ENCODE measurements around the gene DMD.

The DMD gene

GRCh38 chrX:33014949-33015348, 196.4 kb downstream of the DMD start:
- no peak for DNase-seq

- no peak for DNase-seq
Observed at GRCh38 chrX:33014086-33014485, 197.3 kb downstream of the DMD start.

GRCh38 chrX:33001107-33001506, 210.2 kb downstream of the DMD start:
- no peak for DNase-seq

GRCh38 chrX:32998776-32999175, 212.6 kb downstream of the DMD start:
- DNase-seq = no peak

- DNase-seq = no peak
Observed at GRCh38 chrX:32995427-32995826, 215.9 kb downstream of the DMD start.

GRCh38 chrX:32987142-32987541, 224.2 kb downstream of the DMD start:
- no peak for DNase-seq

GRCh38 chrX:32985544-32985943, 225.8 kb downstream of the DMD start:
- DNase-seq = no peak

- no peak for DNase-seq
Observed at GRCh38 chrX:32966821-32967355, 244.5 kb downstream of the DMD start.

GRCh38 chrX:32954125-32954524, 257.2 kb downstream of the DMD start:
- no peak for DNase-seq

- DNase-seq = no peak
Observed at GRCh38 chrX:32948130-32948529, 263.2 kb downstream of the DMD start.

GRCh38 chrX:32937043-32937442, 274.3 kb downstream of the DMD start:
- DNase-seq = no peak

GRCh38 chrX:32933548-32933947, 277.8 kb downstream of the DMD start:
- no peak for DNase-seq

- DNase-seq = no peak
Observed at GRCh38 chrX:32929040-32929439, 282.3 kb downstream of the DMD start.

- DNase-seq = no peak
Observed at GRCh38 chrX:32896088-32896487, 315.3 kb downstream of the DMD start.

- DNase-seq = no peak
Observed at GRCh38 chrX:32894679-32895078, 316.7 kb downstream of the DMD start.

GRCh38 chrX:32893751-32894150, 317.6 kb downstream of the DMD start:
- no peak for DNase-seq

- no peak for DNase-seq
Observed at GRCh38 chrX:32877592-32877991, 333.8 kb downstream of the DMD start.

GRCh38 chrX:32874839-32875238, 336.5 kb downstream of the DMD start:
- no peak for DNase-seq

- DNase-seq = no peak
Observed at GRCh38 chrX:32873786-32874185, 337.6 kb downstream of the DMD start.

GRCh38 chrX:32871636-32872035, 339.7 kb downstream of the DMD start:
- no peak for DNase-seq

- no peak for DNase-seq
Observed at GRCh38 chrX:32868524-32868895, 342.8 kb downstream of the DMD start.

GRCh38 chrX:32867781-32868523, 343.4 kb downstream of the DMD start:
- DNase-seq = no peak

GRCh38 chrX:32852203-32852602, 359.1 kb downstream of the DMD start:
- no peak for DNase-seq

- no peak for DNase-seq
Observed at GRCh38 chrX:32851556-32851955, 359.8 kb downstream of the DMD start.

- no peak for DNase-seq
Observed at GRCh38 chrX:32847921-32848320, 363.4 kb downstream of the DMD start.

Data from suppressor macrophage (primary cell).